Right ventricle myocardium superior (tissue), 1 donor: ENCODE results near the gene ZBTB3. TPM values are rescaled to one million over a fixed set of nuclear protein-coding genes. Genes with fewer than 3 reads are reported as not detected.
A peak's percentile ranks its signal among the peaks of the same experiment; 100 is the strongest.

Experiments used
- ATAC-seq: fragments of 200-7000 bp; cut with Tn5 transposase; one replicate; pipeline ENCODE4 v1.9.1; 2020; ENCODE audit warnings: mild to moderate bottlenecking; ENCODE audit not compliant: poor library complexity
- DNase-seq: peaks from one replicate; pipeline ENCODE4 v3.0.0-alpha.2; 2020
- intact Hi-C: fragments of 100-400 bp; cut with DNase I; formaldehyde crosslinking; loops from one replicate; pipeline ENCODE4 v1.11.2; 2022
- total RNA-seq: library from RNA; stranded (reverse); fragmentation: NEBNext Ultra II Directional; extraction: Animal tissue kit (Norgen Biotek cat#: 25700); gene quantifications from one replicate; pipeline ENCODE4 v1.2.1, GENCODE V29; 2021
- donor health status: DM: no; HTN: yes; CAD: no; lungs with severe emphysema.

ZBTB3 gene
- total RNA-seq, 1 donor from 2014 or later = 9.7 TPM

- ATAC-seq (no peak), DNase-seq (no peak)
- intact Hi-C loops = no loop called here
Observed at GRCh38 chr11:62724171-62724570, 29.8 kb downstream of the ZBTB3 start.

- DNase-seq = no peak
- intact Hi-C loops = no loop called here
- ATAC-seq = no peak
Observed at GRCh38 chr11:62721994-62722393, 32.0 kb downstream of the ZBTB3 start.

- ATAC-seq (no peak), DNase-seq (no peak)
- intact Hi-C loops = no loop called here
Observed at GRCh38 chr11:62719302-62719978, 34.5 kb downstream of the ZBTB3 start.

- no peak for ATAC-seq
- no peak for DNase-seq
- intact Hi-C loops = no loop called here
Observed at GRCh38 chr11:62716816-62717215, 37.1 kb downstream of the ZBTB3 start.

GRCh38 chr11:62716206-62716605 is 37.8 kb downstream of the ZBTB3 start:
- no peak for DNase-seq
- intact Hi-C loops = no loop called here
- no peak for ATAC-seq

GRCh38 chr11:62715150-62716130 is 38.5 kb downstream of the ZBTB3 start:
- DNase-seq = no peak
- intact Hi-C loops = no loop called here
- ATAC-seq = no peak

- peak; percentile 10 for ATAC-seq
Observed at GRCh38 chr11:62713343-62713742, 40.6 kb downstream of the ZBTB3 start.

GRCh38 chr11:62712861-62713260 is 41.1 kb downstream of the ZBTB3 start:
- ATAC-seq (no peak), DNase-seq (no peak)
- intact Hi-C loops = no loop called here

More at GRCh38 chr11:62713343-62713742, 40.6 kb downstream of the ZBTB3 start:
- no peak for DNase-seq
- intact Hi-C loops = no loop called here

GRCh38 chr11:62712276-62712812 is 41.6 kb downstream of the ZBTB3 start:
- intact Hi-C loops = no loop called here
- no peak for DNase-seq
- no peak for ATAC-seq

GRCh38 chr11:62710001-62710345 is 44.0 kb downstream of the ZBTB3 start:
- no peak for DNase-seq
- ATAC-seq = no peak
- intact Hi-C loops = no loop called here

GRCh38 chr11:62709247-62710000 is 44.5 kb downstream of the ZBTB3 start:
- DNase-seq (peak; percentile 99), ATAC-seq (peak; percentile 85)
- intact Hi-C loops = no loop called here

GRCh38 chr11:62708793-62709192 is 45.2 kb downstream of the ZBTB3 start:
- no peak for DNase-seq
- no peak for ATAC-seq
- intact Hi-C loops = no loop called here

GRCh38 chr11:62708392-62708791 is 45.6 kb downstream of the ZBTB3 start:
- ATAC-seq (no peak), DNase-seq (no peak)
- intact Hi-C loops = no loop called here

GRCh38 chr11:62707277-62707861 is 46.6 kb downstream of the ZBTB3 start, which contains the start of the genes BSCL2 and GNG3:
BSCL2 (minus strand) TSS chr11:62707424; CDS start chr11:62707195, 229 bp downstream.
GNG3 (plus strand) TSS chr11:62707676; CDS start chr11:62708296, 620 bp downstream.
- intact Hi-C loops = no loop called here
- DNase-seq (no peak), ATAC-seq (no peak)

GRCh38 chr11:62706850-62707247 is 47.1 kb downstream of the ZBTB3 start:
- no peak for ATAC-seq
- intact Hi-C loops = no loop called here

GRCh38 chr11:62705880-62706849 is 47.8 kb downstream of the ZBTB3 start:
- DNase-seq (peak; percentile 97), ATAC-seq (peak; percentile 88)
- intact Hi-C loops = no loop called here

More at GRCh38 chr11:62706850-62707247, 47.1 kb downstream of the ZBTB3 start:
- DNase-seq = no peak

- DNase-seq = no peak
- no peak for ATAC-seq
- intact Hi-C loops = no loop called here
Observed at GRCh38 chr11:62705413-62705812, 48.5 kb downstream of the ZBTB3 start.
